ENCODE data around the gene SPINK9.

Gene SPINK9

GRCh38 chr5:148342371-148343045, 7.1 kb downstream of the SPINK9 start:
- no peaks in the 10 kb centered on the region for H3K4me1 ChIP-seq (ENCODE audit: control insufficient read depth, insufficient read depth, low read length)
- no peaks in the 10 kb centered on the region for H3K9me3 ChIP-seq (ENCODE audit: control insufficient read depth, insufficient read depth, low read depth, low read length)
- CTCF ChIA-PET: interaction anchor here (1.7 kb wide), 1 partner anchor 32 kb away, joined by 9 read pairs; no protein-coding TSS in a partner anchor
- H3K36me3 ChIP-seq (ENCODE audit: control insufficient read depth in 2 of 2, insufficient read depth in 1 of 2, low read length in 2 of 2): no peaks in the 10 kb centered on the region
- TF ChIP-seq CTCF (tag by site-specific recombination; IDR thresholded peaks at IDR 0.05) (no peak), ZNF157 (tag by site-specific recombination; IDR thresholded peaks at IDR 0.05) (no peak), SP7 (tag by site-specific recombination; IDR thresholded peaks at IDR 0.05) (no peak), ZNF704 (tag by site-specific recombination; IDR thresholded peaks at IDR 0.05) (no peak), ZNF501 (tag by site-specific recombination; IDR thresholded peaks at IDR 0.05) (no peak), ZNF518A (tag by site-specific recombination; conservative IDR thresholded peaks at IDR 0.05; ENCODE audit: low read depth) (no peak), OVOL3 (tag by site-specific recombination; IDR thresholded peaks at IDR 0.05) (no peak), ZSCAN30 (tag by site-specific recombination; IDR thresholded peaks at IDR 0.05) (no peak), PRDM4 (tag by site-specific recombination; IDR thresholded peaks at IDR 0.05) (no peak), ZNF777 (tag by site-specific recombination; IDR thresholded peaks at IDR 0.05; ENCODE audit: borderline replicate concordance) (no peak), ZNF362 (tag by site-specific recombination; IDR thresholded peaks at IDR 0.05) (no peak), ZNF211 (tag by site-specific recombination; IDR thresholded peaks at IDR 0.05; ENCODE audit: low read depth) (no peak), ZNF624 (tag by site-specific recombination; IDR thresholded peaks at IDR 0.05) (no peak), ZNF354C (tag by site-specific recombination; IDR thresholded peaks at IDR 0.05; ENCODE audit: borderline replicate concordance, low read depth) (no peak), PRDM1 (tag by site-specific recombination; IDR thresholded peaks at IDR 0.05) (no peak), ZNF776 (tag by site-specific recombination; IDR thresholded peaks at IDR 0.05; ENCODE audit: borderline replicate concordance) (no peak)
- no peak overlapping the region for H3K27ac ChIP-seq (ENCODE audit: extremely low read depth, low read depth, low read length)
- POLR2A ChIA-PET: no interaction called here
- H3K4me3 ChIP-seq (ENCODE audit: low read depth, low read length): no peak overlapping the region
